Measurements from ENCODE around the gene TRPV2. TPM values are rescaled to one million over a fixed set of nuclear protein-coding genes. Genes with fewer than 3 reads are reported as not detected.

TRPV2 gene
- total RNA-seq, 1 experiment from 2014 or later: 1.0 TPM

DNA sequence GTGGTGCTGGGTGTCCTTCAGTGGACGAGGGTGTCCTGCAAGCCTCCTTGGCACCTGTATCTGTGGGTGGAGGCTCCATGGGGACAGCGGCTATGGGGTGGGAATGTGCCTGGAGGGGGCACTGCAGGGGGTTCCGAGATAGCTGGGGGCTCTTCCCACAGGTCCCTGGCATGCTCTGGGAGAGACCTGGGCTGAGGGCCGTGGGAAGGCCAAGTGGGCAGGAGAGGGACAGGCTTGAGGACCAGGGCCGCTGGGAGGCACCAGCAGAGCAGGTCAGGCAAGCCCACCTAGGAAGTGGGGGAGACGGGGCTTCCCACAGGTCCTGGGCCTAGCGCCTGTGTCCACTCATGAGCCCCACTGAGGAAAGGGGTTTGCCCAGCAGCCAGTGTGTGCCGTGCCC, 66.9 kb downstream of the TRPV2 start:
- H3K27me3 Mint-ChIP-seq (ENCODE audit: low read depth): no peaks in the 10 kb centered on the region
- no peak overlapping the region for H2BK20ac ChIP-seq (ENCODE audit: low read depth, low read length, poor library complexity, severe bottlenecking)
- peaks cover 59 to 69% of the 10 kb centered on the region in 2 experiments for H3K4me1 Mint-ChIP-seq
- H3K27me3 ChIP-seq (ENCODE audit: insufficient read depth, low read length): no peaks in the 10 kb centered on the region
- no peak overlapping the region for H2BK15ac ChIP-seq (ENCODE audit: low read depth, low read length)
- no peak for DNase-seq
- no peak overlapping the region for H3K23ac ChIP-seq (ENCODE audit: insufficient read length, low read depth, low read length)
- H3K4me2 ChIP-seq (ENCODE audit: insufficient read depth, insufficient read length, low read length): no peak overlapping the region
- no peak overlapping the region for H3K4ac ChIP-seq (ENCODE audit: low read depth, low read length)
- no peak overlapping the region for H2AK5ac ChIP-seq (ENCODE audit: insufficient read length, low read length)
- no peaks in the 10 kb centered on the region for H3K79me2 ChIP-seq (ENCODE audit: insufficient read depth, low read length)
- H3K9ac ChIP-seq (ENCODE audit: extremely low read depth, insufficient read length, low read length): no peak overlapping the region
- no peaks in the 10 kb centered on the region for H4K20me1 ChIP-seq (ENCODE audit: control insufficient read depth, insufficient read depth, insufficient read length)
- H2BK120ac ChIP-seq (ENCODE audit: low read depth, low read length, poor library complexity, severe bottlenecking): no peak overlapping the region
- no peak overlapping the region for H3K4me3 Mint-ChIP-seq
- peaks cover 18% of the 10 kb centered on the region; the same call in 1 of the 2 replicates for H3K4me1 ChIP-seq (ENCODE audit: insufficient read depth, low read length)
- no peak overlapping the region for H2BK12ac ChIP-seq (ENCODE audit: insufficient read length, low read depth, low read length)
- no peak overlapping the region; the same call in 1 of the 2 replicates for H3K14ac ChIP-seq (ENCODE audit: insufficient read depth, low read length)
- no peak overlapping the region for H3T11ph ChIP-seq (ENCODE audit: low read length)
- TF ChIP-seq, protein P1, sequence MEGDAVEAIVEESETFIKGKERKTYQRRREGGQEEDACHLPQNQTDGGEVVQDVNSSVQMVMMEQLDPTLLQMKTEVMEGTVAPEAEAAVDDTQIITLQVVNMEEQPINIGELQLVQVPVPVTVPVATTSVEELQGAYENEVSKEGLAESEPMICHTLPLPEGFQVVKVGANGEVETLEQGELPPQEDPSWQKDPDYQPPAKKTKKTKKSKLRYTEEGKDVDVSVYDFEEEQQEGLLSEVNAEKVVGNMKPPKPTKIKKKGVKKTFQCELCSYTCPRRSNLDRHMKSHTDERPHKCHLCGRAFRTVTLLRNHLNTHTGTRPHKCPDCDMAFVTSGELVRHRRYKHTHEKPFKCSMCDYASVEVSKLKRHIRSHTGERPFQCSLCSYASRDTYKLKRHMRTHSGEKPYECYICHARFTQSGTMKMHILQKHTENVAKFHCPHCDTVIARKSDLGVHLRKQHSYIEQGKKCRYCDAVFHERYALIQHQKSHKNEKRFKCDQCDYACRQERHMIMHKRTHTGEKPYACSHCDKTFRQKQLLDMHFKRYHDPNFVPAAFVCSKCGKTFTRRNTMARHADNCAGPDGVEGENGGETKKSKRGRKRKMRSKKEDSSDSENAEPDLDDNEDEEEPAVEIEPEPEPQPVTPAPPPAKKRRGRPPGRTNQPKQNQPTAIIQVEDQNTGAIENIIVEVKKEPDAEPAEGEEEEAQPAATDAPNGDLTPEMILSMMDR (conservative IDR thresholded peaks at IDR 0.05): no peak
- no peak overlapping the region for H3K27ac ChIP-seq (ENCODE audit: insufficient read length, low read depth, low read length)
- no peak overlapping the region; a peak in 2 of 7 replicates for H3K27ac Mint-ChIP-seq
- no peaks in the 10 kb centered on the region for H3K9me3 ChIP-seq (ENCODE audit: control insufficient read depth, low read depth, low read length)
- H3K9me3 Mint-ChIP-seq: no peaks in the 10 kb centered on the region; a peak in 1 of 5 replicates
- H2AFZ ChIP-seq (ENCODE audit: low read length): no peak overlapping the region
- H3K79me1 ChIP-seq (ENCODE audit: insufficient read depth, low read depth, low read length, poor library complexity, severe bottlenecking): no peaks in the 10 kb centered on the region
- no peak overlapping the region for H2BK5ac ChIP-seq (ENCODE audit: insufficient read length, low read length)
- WGBS (ENCODE audit: extremely low coverage, insufficient read length, low lambda C conversion rate): no CpG with 5 or more reads among the region's 8 CpGs
- no peak overlapping the region for H4K8ac ChIP-seq (replicated peaks; ENCODE audit: insufficient read length, low read depth, low read length)
- H3K18ac ChIP-seq (ENCODE audit: insufficient read length, low read depth, low read length): no peak overlapping the region
- H4K5ac ChIP-seq (ENCODE audit: insufficient read length, low read depth, low read length): no peak overlapping the region
- H4K91ac ChIP-seq (ENCODE audit: insufficient read length, low read depth, low read length): no peak overlapping the region
- H3K56ac ChIP-seq (ENCODE audit: insufficient read length, low read depth, low read length): no peak overlapping the region
- H3K23me2 ChIP-seq (ENCODE audit: insufficient read length, low read depth, low read length, poor library complexity, severe bottlenecking): peaks cover 4% of the 10 kb centered on the region
- peaks cover 0 to 2% (median 0%) of the 10 kb centered on the region in 3 experiments; a peak in 2 of 7 replicates for H3K36me3 Mint-ChIP-seq (ENCODE audit: insufficient read depth in 1 of 3, low read depth in 3 of 3)
